ENCODE measurements around the gene ANGPTL2.
"Not testable (repeated sequence)": the region's sequence is repeated elsewhere in the genome, so short reads cannot be mapped to it uniquely, and the experiment has no call there.

The ANGPTL2 gene

GRCh38 chr9:127122176-127123063 is at the start of gene ANGPTL2:
Gene ANGPTL2 (minus strand): TSS chr9:127122635. CDS start chr9:127108731, 13,904 bp downstream.
- DNase-seq (ENCODE audit: low read depth in 2 of 2) = no peak

GRCh38 chr9:127171348-127171747 is 48.9 kb upstream of the ANGPTL2 start:
- DNase-seq (ENCODE audit: low read depth in 2 of 2) = not testable (repeated sequence)

GRCh38 chr9:127170652-127171051 is 48.2 kb upstream of the ANGPTL2 start:
- no peak for DNase-seq (ENCODE audit: low read depth in 2 of 2)

- no peak for DNase-seq (ENCODE audit: low read depth in 2 of 2)
Measured at GRCh38 chr9:127170103-127170502, 47.7 kb upstream of the ANGPTL2 start.

- no peak for DNase-seq (ENCODE audit: low read depth in 2 of 2)
Measured at GRCh38 chr9:127169575-127169883, 47.1 kb upstream of the ANGPTL2 start.

GRCh38 chr9:127168756-127169574 is 46.5 kb upstream of the ANGPTL2 start:
- DNase-seq (ENCODE audit: low read depth in 2 of 2) = no peak

GRCh38 chr9:127167560-127168326 is 45.3 kb upstream of the ANGPTL2 start:
- DNase-seq (ENCODE audit: low read depth in 2 of 2) = no peak

- DNase-seq (ENCODE audit: low read depth in 2 of 2) = no peak
Measured at GRCh38 chr9:127166651-127167524, 44.5 kb upstream of the ANGPTL2 start.

- DNase-seq (ENCODE audit: low read depth in 2 of 2) = no peak
Measured at GRCh38 chr9:127166111-127166510, 43.7 kb upstream of the ANGPTL2 start.

GRCh38 chr9:127165116-127165515 is 42.7 kb upstream of the ANGPTL2 start:
- DNase-seq (ENCODE audit: low read depth in 2 of 2) = no peak

- DNase-seq (ENCODE audit: low read depth in 2 of 2) = no peak
Measured at GRCh38 chr9:127163409-127163808, 41.0 kb upstream of the ANGPTL2 start.

- DNase-seq (ENCODE audit: low read depth in 2 of 2) = no peak
Measured at GRCh38 chr9:127162864-127163365, 40.5 kb upstream of the ANGPTL2 start.

GRCh38 chr9:127162046-127162863 is 39.8 kb upstream of the ANGPTL2 start:
- DNase-seq (ENCODE audit: low read depth in 2 of 2) = no peak

GRCh38 chr9:127161081-127161624 is 38.7 kb upstream of the ANGPTL2 start:
- DNase-seq (ENCODE audit: low read depth in 2 of 2) = no peak

GRCh38 chr9:127159949-127160610 is 37.6 kb upstream of the ANGPTL2 start:
- DNase-seq (ENCODE audit: low read depth in 2 of 2) = no peak

GRCh38 chr9:127159325-127159801 is 36.9 kb upstream of the ANGPTL2 start:
- DNase-seq (ENCODE audit: low read depth in 2 of 2) = no peak

- DNase-seq (ENCODE audit: low read depth in 2 of 2) = no peak
Measured at GRCh38 chr9:127158786-127159324, 36.4 kb upstream of the ANGPTL2 start.

GRCh38 chr9:127155314-127155960 is 33.0 kb upstream of the ANGPTL2 start:
- DNase-seq (ENCODE audit: low read depth in 2 of 2) = no peak
